ENCODE data around the gene DYNC1H1.

DNA sequence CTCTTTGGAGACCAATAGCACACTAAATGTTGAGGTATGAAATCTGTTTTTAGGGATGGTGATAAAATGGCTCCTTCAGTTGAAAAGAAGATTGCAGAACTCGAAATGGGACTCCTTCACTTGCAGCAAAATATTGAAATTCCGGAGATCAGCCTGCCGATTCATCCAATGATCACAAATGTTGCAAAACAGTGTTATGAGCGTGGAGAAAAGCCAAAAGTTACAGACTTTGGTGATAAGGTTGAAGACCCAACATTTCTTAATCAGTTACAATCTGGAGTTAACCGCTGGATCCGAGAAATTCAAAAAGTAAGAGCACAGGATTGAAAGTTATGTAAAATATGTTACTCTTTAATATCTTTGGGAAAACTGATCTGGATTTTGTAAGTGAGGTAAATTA lies 15.3 kb downstream of the DYNC1H1 start:
- TF ChIP-seq, protein P1, sequence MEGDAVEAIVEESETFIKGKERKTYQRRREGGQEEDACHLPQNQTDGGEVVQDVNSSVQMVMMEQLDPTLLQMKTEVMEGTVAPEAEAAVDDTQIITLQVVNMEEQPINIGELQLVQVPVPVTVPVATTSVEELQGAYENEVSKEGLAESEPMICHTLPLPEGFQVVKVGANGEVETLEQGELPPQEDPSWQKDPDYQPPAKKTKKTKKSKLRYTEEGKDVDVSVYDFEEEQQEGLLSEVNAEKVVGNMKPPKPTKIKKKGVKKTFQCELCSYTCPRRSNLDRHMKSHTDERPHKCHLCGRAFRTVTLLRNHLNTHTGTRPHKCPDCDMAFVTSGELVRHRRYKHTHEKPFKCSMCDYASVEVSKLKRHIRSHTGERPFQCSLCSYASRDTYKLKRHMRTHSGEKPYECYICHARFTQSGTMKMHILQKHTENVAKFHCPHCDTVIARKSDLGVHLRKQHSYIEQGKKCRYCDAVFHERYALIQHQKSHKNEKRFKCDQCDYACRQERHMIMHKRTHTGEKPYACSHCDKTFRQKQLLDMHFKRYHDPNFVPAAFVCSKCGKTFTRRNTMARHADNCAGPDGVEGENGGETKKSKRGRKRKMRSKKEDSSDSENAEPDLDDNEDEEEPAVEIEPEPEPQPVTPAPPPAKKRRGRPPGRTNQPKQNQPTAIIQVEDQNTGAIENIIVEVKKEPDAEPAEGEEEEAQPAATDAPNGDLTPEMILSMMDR (IDR thresholded peaks at IDR 0.05), result no peak
- TF ChIP-seq POLR2A (IDR thresholded peaks at IDR 0.05), result no peak
